Central memory CD4-positive, alpha-beta T cell (primary cell): ENCODE results near the gene SEPTIN7.

Experiments used
- DNase-seq: peaks from one replicate; pipeline ENCODE4 v3.0.0; 2022

SEPTIN7 gene

GRCh38 chr7:35792472-35792871 is 8.4 kb upstream of the SEPTIN7 start:
- no peak for DNase-seq

- no peak for DNase-seq
Observed at GRCh38 chr7:35792873-35793489, 7.9 kb upstream of the SEPTIN7 start.

- no peak for DNase-seq
Observed at GRCh38 chr7:35797311-35797710, 3.5 kb upstream of the SEPTIN7 start.

GRCh38 chr7:35799846-35800717 is 775 bp upstream of the SEPTIN7 start:
- DNase-seq: no peak

- DNase-seq: peak; percentile 80
Observed at GRCh38 chr7:35801392-35802101, 690 bp downstream of the SEPTIN7 start.

GRCh38 chr7:35802102-35802466 is 1.2 kb downstream of the SEPTIN7 start:
- no peak for DNase-seq

- no peak for DNase-seq
Observed at GRCh38 chr7:35802649-35803048, 1.8 kb downstream of the SEPTIN7 start.

GRCh38 chr7:35804231-35804970 is 3.5 kb downstream of the SEPTIN7 start:
- no peak for DNase-seq

- no peak for DNase-seq
Observed at GRCh38 chr7:35805876-35806275, 5.0 kb downstream of the SEPTIN7 start.

GRCh38 chr7:35816514-35816913 is 15.7 kb downstream of the SEPTIN7 start:
- DNase-seq: no peak

GRCh38 chr7:35817181-35817580 is 16.3 kb downstream of the SEPTIN7 start:
- DNase-seq: no peak

GRCh38 chr7:35817930-35818329 is 17.1 kb downstream of the SEPTIN7 start:
- DNase-seq: no peak

GRCh38 chr7:35818513-35818912 is 17.7 kb downstream of the SEPTIN7 start:
- no peak for DNase-seq

- no peak for DNase-seq
Observed at GRCh38 chr7:35819310-35819709, 18.5 kb downstream of the SEPTIN7 start.

- DNase-seq: no peak
Observed at GRCh38 chr7:35819954-35820703, 19.3 kb downstream of the SEPTIN7 start.

- DNase-seq: no peak
Observed at GRCh38 chr7:35820858-35821257, 20.0 kb downstream of the SEPTIN7 start.

GRCh38 chr7:35823440-35823839 is 22.6 kb downstream of the SEPTIN7 start:
- DNase-seq: no peak

GRCh38 chr7:35825974-35826373 is 25.1 kb downstream of the SEPTIN7 start:
- DNase-seq: no peak

GRCh38 chr7:35826751-35827150 is 25.9 kb downstream of the SEPTIN7 start:
- DNase-seq: no peak

- no peak for DNase-seq
Observed at GRCh38 chr7:35828817-35829216, 28.0 kb downstream of the SEPTIN7 start.

GRCh38 chr7:35831208-35831607 is 30.4 kb downstream of the SEPTIN7 start:
- no peak for DNase-seq
